ENCODE measurements around the gene MOV10L1.
"Not testable (repeated sequence)": the region's sequence is repeated elsewhere in the genome, so short reads cannot be mapped to it uniquely, and the experiment has no call there.

Gene MOV10L1

GRCh38 chr22:50151571-50152537, 62.0 kb downstream of the MOV10L1 start:
- in situ Hi-C loops (cut with HindIII; ENCODE audit: low sequenced_read_pairs) = no loop called here

DNA sequence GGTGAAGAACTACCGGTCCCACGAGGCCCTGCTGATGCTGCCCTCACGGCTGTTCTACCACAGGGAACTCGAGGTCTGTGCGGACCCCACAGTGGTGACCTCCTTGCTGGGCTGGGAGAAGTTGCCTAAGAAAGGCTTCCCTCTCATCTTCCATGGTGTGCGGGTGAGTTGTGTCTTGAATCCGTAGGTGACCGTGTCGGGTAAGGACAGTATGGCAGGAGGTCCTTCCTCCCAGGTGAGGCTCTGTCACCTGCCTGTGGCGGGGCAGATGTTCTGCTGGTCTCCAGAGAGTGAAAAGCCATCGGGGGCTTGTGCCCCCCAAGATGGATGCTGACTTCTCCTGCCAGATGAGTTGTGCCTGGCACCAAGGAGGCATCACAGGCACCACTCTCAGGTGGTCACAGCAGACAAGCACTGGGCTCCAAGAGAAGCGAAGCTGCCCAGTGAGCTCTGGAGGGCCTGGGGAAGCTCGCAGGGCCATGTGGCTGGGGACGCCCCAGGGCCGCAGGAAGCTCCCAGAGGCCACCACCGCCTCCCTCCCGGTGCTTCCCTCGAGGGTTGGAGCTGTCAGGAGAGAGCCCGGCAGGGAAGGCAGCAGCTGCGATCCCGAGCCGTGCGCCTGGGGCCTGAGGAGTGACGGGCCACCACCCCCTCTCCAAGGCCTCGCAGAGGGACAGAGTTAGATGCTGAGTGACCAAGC, 63.4 kb downstream of the MOV10L1 start:
- in situ Hi-C loops (cut with HindIII; ENCODE audit: low sequenced_read_pairs) = no loop called here

- in situ Hi-C loops (cut with HindIII; ENCODE audit: low sequenced_read_pairs) = no loop called here
Measured at GRCh38 chr22:50153756-50154140, 63.9 kb downstream of the MOV10L1 start.

- in situ Hi-C loops (cut with HindIII; ENCODE audit: low sequenced_read_pairs) = no loop called here
Measured at GRCh38 chr22:50157709-50158375, 68.0 kb downstream of the MOV10L1 start.

DNA sequence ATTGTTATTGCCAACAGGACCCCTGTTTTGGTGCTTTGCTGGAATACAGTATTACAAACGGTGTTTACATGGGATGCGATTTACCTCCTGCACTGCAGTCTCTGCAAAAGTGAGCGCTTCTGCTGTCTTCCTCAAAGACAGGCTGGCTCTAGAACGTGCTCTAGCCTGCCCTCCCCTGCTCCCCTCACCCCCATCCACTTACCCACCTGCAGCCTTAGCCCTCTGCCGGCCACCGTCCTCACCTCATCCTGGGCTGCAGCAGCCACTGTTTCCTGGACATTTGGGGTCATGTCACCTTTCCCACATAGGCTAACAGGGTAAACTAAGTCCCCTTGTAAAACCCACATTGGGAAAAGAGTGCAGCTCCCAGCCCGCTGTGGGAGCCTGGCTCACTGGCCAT, 71.1 kb downstream of the MOV10L1 start:
- in situ Hi-C loops (cut with HindIII; ENCODE audit: low sequenced_read_pairs) = no loop called here

- in situ Hi-C loops (cut with HindIII; ENCODE audit: low sequenced_read_pairs) = no loop called here
Measured at GRCh38 chr22:50161508-50162390, 71.9 kb downstream of the MOV10L1 start.

- in situ Hi-C loops (cut with HindIII; ENCODE audit: low sequenced_read_pairs) = no loop called here
Measured at GRCh38 chr22:50162391-50162956, 72.7 kb downstream of the MOV10L1 start.

GRCh38 chr22:50165436-50166123, 75.8 kb downstream of the MOV10L1 start:
- in situ Hi-C loops (cut with HindIII; ENCODE audit: low sequenced_read_pairs) = no loop called here

GRCh38 chr22:50167689-50168489, 78.1 kb downstream of the MOV10L1 start:
- in situ Hi-C loops (cut with HindIII; ENCODE audit: low sequenced_read_pairs) = no loop called here

- in situ Hi-C loops (cut with HindIII; ENCODE audit: low sequenced_read_pairs) = not testable (repeated sequence)
Measured at GRCh38 chr22:50168490-50169180, 78.8 kb downstream of the MOV10L1 start.

GRCh38 chr22:50169181-50169759, 79.5 kb downstream of the MOV10L1 start:
- in situ Hi-C loops (cut with HindIII; ENCODE audit: low sequenced_read_pairs) = no loop called here

DNA sequence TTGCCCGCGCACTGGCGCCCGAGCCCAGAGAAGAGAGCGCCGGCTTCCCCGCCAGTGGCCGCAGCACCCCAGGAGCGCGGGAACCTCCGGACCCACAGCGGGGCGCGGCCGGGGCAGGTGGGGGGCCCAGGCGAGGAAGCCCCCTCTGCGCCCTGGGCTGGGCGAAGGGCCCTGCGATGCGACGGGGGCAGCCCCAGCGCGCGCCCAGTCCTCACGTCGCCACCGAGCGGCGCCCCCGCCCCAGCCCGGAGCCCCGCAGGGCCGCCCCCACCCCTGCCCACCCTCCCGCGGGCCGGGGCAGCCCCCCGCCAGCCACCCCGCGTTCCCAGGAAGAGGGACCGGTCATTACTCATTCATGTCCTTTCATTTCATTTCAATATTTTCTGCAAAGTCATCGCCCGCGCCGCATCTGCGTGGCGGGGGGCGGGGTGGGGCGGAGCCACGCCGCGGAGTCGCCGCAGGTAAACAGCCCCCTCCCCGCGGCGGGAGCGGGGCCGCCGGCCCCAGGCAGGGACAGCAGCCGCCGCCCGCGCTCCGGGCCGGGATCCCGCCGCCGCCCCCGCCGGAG, 80.1 kb downstream of the MOV10L1 start:
- in situ Hi-C loops (cut with HindIII; ENCODE audit: low sequenced_read_pairs) = no loop called here

GRCh38 chr22:50170453-50171318, 80.9 kb downstream of the MOV10L1 start, which contains the start of gene PANX2:
PANX2 (plus strand) TSS chr22:50170731; CDS start chr22:50170731, 0 bp downstream.
- in situ Hi-C loops (cut with HindIII; ENCODE audit: low sequenced_read_pairs) = no loop called here

DNA sequence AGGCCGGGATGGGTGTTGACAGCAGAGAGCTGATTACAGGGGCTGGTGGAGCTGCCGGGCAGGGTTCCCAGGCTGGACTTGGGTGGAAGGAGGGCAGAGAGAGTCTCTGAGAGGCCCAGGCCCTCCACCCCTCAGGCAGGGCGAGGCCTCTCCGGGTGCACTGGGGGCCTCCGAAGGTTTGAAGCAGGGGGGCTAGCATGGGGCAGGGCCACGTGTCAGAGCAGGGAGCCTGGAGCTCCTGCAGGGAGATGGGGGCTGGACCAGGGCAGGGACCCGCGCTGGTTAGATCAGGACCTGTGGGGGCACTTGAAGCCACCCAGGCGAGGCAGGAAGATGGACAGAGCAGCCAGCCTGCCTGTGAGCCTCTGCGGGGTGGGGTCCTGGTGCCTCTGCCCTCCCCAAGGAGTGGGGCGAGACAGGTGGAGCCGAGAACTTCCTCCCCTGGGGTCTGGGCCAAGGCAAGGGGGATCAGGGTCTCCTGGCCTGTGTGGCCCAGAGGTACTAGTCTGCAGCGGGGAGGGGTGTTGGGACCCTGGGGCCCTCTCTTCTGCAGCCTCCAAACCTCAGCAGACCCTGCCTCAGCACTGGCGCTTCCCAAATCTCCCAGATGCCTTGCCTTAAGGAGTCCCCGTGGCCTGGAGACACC, 81.6 kb downstream of the MOV10L1 start:
- in situ Hi-C loops (cut with HindIII; ENCODE audit: low sequenced_read_pairs) = no loop called here

DNA sequence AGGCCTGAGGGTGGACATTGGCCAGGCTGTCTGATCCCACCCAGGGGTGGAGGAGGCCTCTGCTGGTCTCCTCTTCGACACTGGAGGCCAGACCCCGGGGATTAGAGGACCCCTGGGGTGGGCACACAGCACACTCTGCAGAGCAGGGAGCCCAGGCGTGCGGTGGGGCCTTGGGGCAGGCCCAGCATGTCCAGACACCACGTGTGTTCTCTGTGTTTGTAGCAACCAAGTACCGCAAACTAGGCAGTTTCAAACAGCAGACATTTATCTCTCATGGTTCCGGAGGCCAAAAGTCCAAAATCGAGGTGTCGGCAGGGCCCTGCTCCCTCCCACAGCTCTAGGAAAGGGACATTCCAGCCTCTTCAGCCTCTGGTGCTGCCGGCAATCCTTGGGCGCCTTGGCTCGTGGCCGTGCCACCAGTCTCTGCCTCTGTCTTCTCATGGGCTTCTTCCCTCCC, 82.2 kb downstream of the MOV10L1 start:
- in situ Hi-C loops (cut with HindIII; ENCODE audit: low sequenced_read_pairs) = no loop called here

Measured in DLD1 (cell line).